HepG2 (cell line): ENCODE results near the gene MAPK4. TPM values are rescaled to one million over a fixed set of nuclear protein-coding genes. Genes with fewer than 3 reads are reported as not detected.

Source experiments
- FLYWCH1 ChIP-seq: sonication (generic); formaldehyde crosslinking; IDR thresholded peaks from 2 replicates; pipeline ENCODE4 v1.8.1; 2023; ENCODE audit warnings: mild to moderate bottlenecking, missing genetic modification reagents
- FOXM1 ChIP-seq: sonication (generic); formaldehyde crosslinking; IDR thresholded peaks from 2 replicates; pipeline ENCODE4 v1.5.0; 2020; ENCODE audit warnings: missing genetic modification reagents
- LRRFIP1 ChIP-seq: sonication (generic); formaldehyde crosslinking; conservative IDR thresholded peaks from 2 replicates; pipeline ENCODE4 v1.4.0; 2020; ENCODE audit warnings: missing genetic modification reagents
- NFATC3 ChIP-seq: sonication (generic); formaldehyde crosslinking; IDR thresholded peaks from 2 replicates; pipeline ENCODE4 v1.5.1; 2020; ENCODE audit warnings: mild to moderate bottlenecking, missing genetic modification reagents
- ONECUT2 ChIP-seq: sonication (generic); formaldehyde crosslinking; IDR thresholded peaks from 2 replicates; pipeline ENCODE4 v1.4.0; 2020; ENCODE audit warnings: missing genetic modification reagents
- POLR2A ChIP-seq, 2 experiments: IDR thresholded peaks; 2 replicates each; pipeline ENCODE4 v1.6.1; 2011; ENCODE audit warnings: low read depth in 2 of 2, low read length in 2 of 2, mild to moderate bottlenecking in 1 of 2, moderate library complexity in 1 of 2; ENCODE audit not compliant: insufficient read depth in 1 of 2
- RNF219 ChIP-seq: sonication (generic); formaldehyde crosslinking; IDR thresholded peaks from 2 replicates; pipeline ENCODE4 v1.5.0; 2020; ENCODE audit warnings: mild to moderate bottlenecking, missing genetic modification reagents
- STAT6 ChIP-seq: sonication (generic); formaldehyde crosslinking; IDR thresholded peaks from 2 replicates; pipeline ENCODE4 v1.4.0; 2020; ENCODE audit warnings: missing genetic modification reagents, mild to moderate bottlenecking, borderline replicate concordance
- TERF1 ChIP-seq: sonication (generic); formaldehyde crosslinking; IDR thresholded peaks from 2 replicates; pipeline ENCODE4 v1.8.0; 2022; ENCODE audit warnings: mild to moderate bottlenecking, missing genetic modification reagents, moderate library complexity
- TFDP1 ChIP-seq: IDR thresholded peaks from 2 replicates; pipeline ENCODE4 v1.6.1; 2016; ENCODE audit warnings: missing compliant biosample characterization, missing genetic modification reagents, borderline replicate concordance
- ZNF124 ChIP-seq: sonication (generic); formaldehyde crosslinking; IDR thresholded peaks from 2 replicates; pipeline ENCODE4 v1.4.0; 2020; ENCODE audit warnings: missing genetic modification reagents
- ZNF136 ChIP-seq: sonication (generic); formaldehyde crosslinking; IDR thresholded peaks from 2 replicates; pipeline ENCODE4 v1.8.1; 2022; ENCODE audit warnings: low read depth, mild to moderate bottlenecking, moderate library complexity, missing genetic modification reagents
- ZNF749 ChIP-seq: sonication (generic); formaldehyde crosslinking; IDR thresholded peaks from 2 replicates; pipeline ENCODE4 v1.8.0; 2022; ENCODE audit warnings: mild to moderate bottlenecking, missing genetic modification reagents, moderate library complexity, borderline replicate concordance
- ZNF768 ChIP-seq: sonication (generic); formaldehyde crosslinking; IDR thresholded peaks from 2 replicates; pipeline ENCODE4 v1.4.0; 2020; ENCODE audit warnings: missing genetic modification reagents
- polyA plus RNA-seq, 8 experiments: library from polyadenylated mRNA; depleted of rRNA in 3 of 8; stranded (reverse) in 7 of 8; unstranded in 1 of 8; fragments of >200 nt; fragmentation: Illumina TruSeq in 4 of 8; extraction: Trizol in 4 of 8; gene quantifications; 2 replicates each; pipeline versions ENCODE4 v1.2.1 to v1.2.3, GENCODE V29; 2011 to 2016; ENCODE audit warnings: low read depth in 4 of 8, missing spikeins in 1 of 8, mixed read lengths in 1 of 8; ENCODE audit not compliant: insufficient read depth in 1 of 8
- total RNA-seq, 5 experiments: library from RNA; depleted of rRNA; stranded (reverse); fragments of >200 nt; fragmentation: Illumina TruSeq; extraction: Trizol; gene quantifications; 2 replicates each; pipeline ENCODE4 v1.2.3, GENCODE V29; 2016; ENCODE audit warnings: low read depth in 1 of 5

MAPK4 gene
- total and polyA plus RNA-seq, 2 of the 13 experiments (the other 11 are each of a cell fraction or from before 2014, with no cell fraction given) = not detected

GRCh38 chr18:50737127-50737526 is 177.2 kb downstream of the MAPK4 start (continued):
- no peak for TF ChIP-seq FOXM1 (CRISPR knock-in tag)
- no peak for TF ChIP-seq RNF219 (CRISPR knock-in tag)
- TF ChIP-seq FLYWCH1 (CRISPR knock-in tag) = no peak
- TF ChIP-seq NFATC3 (CRISPR knock-in tag) = no peak
- no peak for TF ChIP-seq TERF1 (CRISPR knock-in tag)
- TF ChIP-seq TFDP1 (CRISPR knock-in tag) = no peak
- TF ChIP-seq ZNF124 (CRISPR knock-in tag) = no peak
- TF ChIP-seq ZNF768 (CRISPR knock-in tag) = no peak
- no peak for TF ChIP-seq ZNF136
- TF ChIP-seq POLR2A (IDR thresholded peaks at IDR 0.05; ENCODE audit: insufficient read depth in 1 of 2, low read depth in 2 of 2, low read length in 2 of 2) = no peak
- no peak for TF ChIP-seq ZNF749 (CRISPR knock-in tag)
- TF ChIP-seq LRRFIP1 (CRISPR knock-in tag) = no peak
- TF ChIP-seq ONECUT2 (CRISPR knock-in tag) = no peak
- no peak for TF ChIP-seq STAT6 (CRISPR knock-in tag)
